Fibroblast of lung (primary cell): ENCODE results near the gene PIEZO2.

ENCODE experiments used
- EZH2 ChIP-seq: IDR thresholded peaks from 2 replicates; pipeline ENCODE4 v1.5.1; 2012; ENCODE audit warnings: low read length, control low read depth, mild to moderate bottlenecking; ENCODE audit errors: missing control alignments
- TF ChIP-seq, protein P1 (sequence below), 2 donors: IDR thresholded peaks in 1 of 2; conservative IDR thresholded peaks in 1 of 2; 1 replicate in 1 of 2; 2 replicates in 1 of 2; pipeline ENCODE4 v1.5.1; 2011 to 2012; ENCODE audit warnings: low read length in 2 of 2, control low read depth in 1 of 2, inconsistent platforms in 1 of 2, low read depth in 1 of 2, mild to moderate bottlenecking in 1 of 2

DNA sequence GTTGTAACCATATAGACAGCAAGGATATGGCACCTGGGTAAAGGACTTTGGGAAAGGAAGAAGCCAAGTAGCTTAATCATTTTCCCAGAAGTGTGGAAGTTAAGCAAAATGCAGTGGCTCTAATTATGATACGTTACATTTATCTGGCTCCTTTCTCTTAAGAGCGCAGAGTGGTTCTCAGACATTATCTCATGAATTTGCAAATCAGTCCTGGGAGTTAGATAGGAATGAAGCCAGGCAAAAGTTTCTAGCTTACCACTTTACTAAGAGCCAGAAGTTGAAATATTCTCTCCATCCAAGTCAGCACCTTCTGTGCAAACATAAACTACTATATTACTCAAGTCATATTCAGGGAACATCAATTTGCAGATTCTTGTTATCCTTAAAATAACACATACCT is 10.9 kb upstream of the PIEZO2 start:
- TF ChIP-seq, protein P1, sequence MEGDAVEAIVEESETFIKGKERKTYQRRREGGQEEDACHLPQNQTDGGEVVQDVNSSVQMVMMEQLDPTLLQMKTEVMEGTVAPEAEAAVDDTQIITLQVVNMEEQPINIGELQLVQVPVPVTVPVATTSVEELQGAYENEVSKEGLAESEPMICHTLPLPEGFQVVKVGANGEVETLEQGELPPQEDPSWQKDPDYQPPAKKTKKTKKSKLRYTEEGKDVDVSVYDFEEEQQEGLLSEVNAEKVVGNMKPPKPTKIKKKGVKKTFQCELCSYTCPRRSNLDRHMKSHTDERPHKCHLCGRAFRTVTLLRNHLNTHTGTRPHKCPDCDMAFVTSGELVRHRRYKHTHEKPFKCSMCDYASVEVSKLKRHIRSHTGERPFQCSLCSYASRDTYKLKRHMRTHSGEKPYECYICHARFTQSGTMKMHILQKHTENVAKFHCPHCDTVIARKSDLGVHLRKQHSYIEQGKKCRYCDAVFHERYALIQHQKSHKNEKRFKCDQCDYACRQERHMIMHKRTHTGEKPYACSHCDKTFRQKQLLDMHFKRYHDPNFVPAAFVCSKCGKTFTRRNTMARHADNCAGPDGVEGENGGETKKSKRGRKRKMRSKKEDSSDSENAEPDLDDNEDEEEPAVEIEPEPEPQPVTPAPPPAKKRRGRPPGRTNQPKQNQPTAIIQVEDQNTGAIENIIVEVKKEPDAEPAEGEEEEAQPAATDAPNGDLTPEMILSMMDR (conservative IDR thresholded peaks at IDR 0.05 in 1 of 2, IDR thresholded peaks at IDR 0.05 in 1 of 2; ENCODE audit: low read depth in 1 of 2, low read length in 2 of 2), result no peak
- TF ChIP-seq EZH2, result no peak
